CD14-positive monocyte (primary cell): ENCODE data around the gene NRXN3. TPM values are rescaled to one million over a fixed set of nuclear protein-coding genes. Genes with fewer than 3 reads are reported as not detected.

Experiments
- DNase-seq, 3 donors: peaks; one replicate each; pipeline ENCODE4 v3.0.0-alpha.2; 2011 to 2022
- H2AFZ ChIP-seq: 2 replicates; pipeline ENCODE4 v1.6.0; 2012; ENCODE audit warnings: mild to moderate bottlenecking, low read depth, low read length, inconsistent platforms; ENCODE audit not compliant: insufficient read depth, poor library complexity, severe bottlenecking
- H3K27ac ChIP-seq, 2 donors: 1 replicate in 1 of 2; 2 replicates in 1 of 2; pipeline ENCODE4 v1.5.1; 2012 to 2013; ENCODE audit warnings: low read length in 2 of 2, control low read depth in 1 of 2, inconsistent platforms in 1 of 2, low read depth in 1 of 2, mild to moderate bottlenecking in 1 of 2
- H3K27me3 ChIP-seq, 2 donors: one replicate each; pipeline versions ENCODE4 v1.6.0 to v1.6.1; 2011 to 2013; ENCODE audit warnings: low read length in 2 of 2; ENCODE audit not compliant: control insufficient read depth in 2 of 2, insufficient read depth in 2 of 2
- H3K36me3 ChIP-seq, 2 donors: replicated peaks in 1 of 2; 1 replicate in 1 of 2; 2 replicates in 1 of 2; pipeline versions ENCODE4 v1.5.1 to v1.6.1; 2012 to 2013; ENCODE audit warnings: low read length in 2 of 2, control low read depth in 1 of 2, inconsistent platforms in 1 of 2, mild to moderate bottlenecking in 1 of 2; ENCODE audit not compliant: insufficient read depth in 2 of 2, control insufficient read depth in 1 of 2
- H3K4me1 ChIP-seq, 2 donors: 1 replicate in 1 of 2; 2 replicates in 1 of 2; pipeline versions ENCODE4 v1.5.1 to v1.6.1; 2012 to 2013; ENCODE audit warnings: low read length in 2 of 2, control low read depth in 1 of 2, inconsistent platforms in 1 of 2, mild to moderate bottlenecking in 1 of 2, moderate library complexity in 1 of 2; ENCODE audit not compliant: insufficient read depth in 2 of 2, control insufficient read depth in 1 of 2
- H3K4me2 ChIP-seq: replicated peaks from 2 replicates; pipeline ENCODE3; 2012; ENCODE audit warnings: low read length, moderate library complexity, mild to moderate bottlenecking; ENCODE audit not compliant: poor library complexity, severe bottlenecking; ENCODE audit errors: extremely low read depth
- H3K4me3 ChIP-seq, 3 experiments: fragments of 200-600 bp in 1 of 3; sonication (generic) in 1 of 3; replicated peaks in 1 of 3; 1 replicate in 2 of 3; 2 replicates in 1 of 3; pipeline ENCODE4 v1.5.1; 2011 to 2013; ENCODE audit warnings: low read length in 3 of 3, mild to moderate bottlenecking in 3 of 3, control low read depth in 2 of 3, low read depth in 2 of 3, inconsistent platforms in 1 of 3, moderate library complexity in 1 of 3
- H3K79me2 ChIP-seq: 2 replicates; pipeline ENCODE4 v1.6.0; 2012; ENCODE audit warnings: mild to moderate bottlenecking, control low read depth, inconsistent platforms, low read length, moderate library complexity; ENCODE audit not compliant: insufficient read depth
- H3K9ac ChIP-seq: 2 replicates; pipeline ENCODE4 v1.6.0; 2017; ENCODE audit warnings: low read length, mild to moderate bottlenecking; ENCODE audit not compliant: insufficient read depth, poor library complexity, severe bottlenecking
- H3K9me3 ChIP-seq, 2 donors: replicated peaks in 1 of 2; 1 replicate in 1 of 2; 2 replicates in 1 of 2; pipeline versions ENCODE4 v1.5.1 to v1.6.1; 2012 to 2013; ENCODE audit warnings: low read length in 2 of 2, control low read depth in 1 of 2; ENCODE audit not compliant: control insufficient read depth in 1 of 2, insufficient read depth in 1 of 2
- H4K20me1 ChIP-seq: 2 replicates; pipeline ENCODE4 v1.6.0; 2012; ENCODE audit warnings: mild to moderate bottlenecking, low read length, control low read depth, moderate library complexity; ENCODE audit not compliant: insufficient read depth
- H3K27ac Mint-ChIP-seq, 7 donors: one replicate each; pipeline ENCODE4 v1.8.0; 2020; ENCODE audit warnings: mild to moderate bottlenecking in 7 of 7, mixed read lengths in 7 of 7, moderate library complexity in 6 of 7, inconsistent platforms in 2 of 7
- H3K27me3 Mint-ChIP-seq, 3 donors: one replicate each; pipeline ENCODE4 v1.8.0; 2021 to 2022; ENCODE audit warnings: low read depth in 3 of 3, mild to moderate bottlenecking in 3 of 3, mixed read lengths in 3 of 3, moderate library complexity in 3 of 3, inconsistent platforms in 1 of 3
- H3K36me3 Mint-ChIP-seq, 2 donors: one replicate each; pipeline ENCODE4 v1.8.0; 2020; ENCODE audit warnings: mixed read lengths in 2 of 2, inconsistent platforms in 1 of 2, mild to moderate bottlenecking in 1 of 2
- H3K4me1 Mint-ChIP-seq: one replicate; pipeline ENCODE4 v1.8.0; 2020; ENCODE audit warnings: mild to moderate bottlenecking, mixed read lengths
- H3K4me3 Mint-ChIP-seq, 2 donors: one replicate each; pipeline ENCODE4 v1.8.0; 2020; ENCODE audit warnings: mild to moderate bottlenecking in 2 of 2, mixed read lengths in 2 of 2, moderate library complexity in 1 of 2
- H3K9me3 Mint-ChIP-seq, 7 donors: one replicate each; pipeline ENCODE4 v1.8.0; 2020 to 2022; ENCODE audit warnings: mixed read lengths in 7 of 7, mild to moderate bottlenecking in 6 of 7, moderate library complexity in 6 of 7, inconsistent platforms in 2 of 7
- WGBS: methylation state at CpG from one replicate; pipeline ENCODE4 v1.1.5; 2013; ENCODE audit warnings: missing lambda C conversion rate; ENCODE audit not compliant: insufficient coverage; 5-methylcytosine and 5-hydroxymethylcytosine counted together
- intact Hi-C, 2 donors: fragments of 100-400 bp; cut with micrococcal nuclease; formaldehyde crosslinking; loops; one replicate each; pipeline versions ENCODE4 v1.15.0 to v1.15.1; 2023
- polyA plus RNA-seq, 3 donors: library from polyadenylated mRNA; depleted of rRNA in 1 of 3; unstranded in 2 of 3; stranded (reverse) in 1 of 3; fragments of 300-500 nt in 2 of 3; fragments of >200 nt in 1 of 3; fragmentation: Illumina TruSeq in 2 of 3; gene quantifications; 1 replicate in 2 of 3; 2 replicates in 1 of 3; pipeline ENCODE4 v1.2.3, GENCODE V29; 2012 to 2021
- TF ChIP-seq, protein P1 (sequence below): fragments of 200-600 bp; IDR thresholded peaks from one replicate; pipeline ENCODE4 v1.8.0; 2022; ENCODE audit warnings: antibody characterized with exemption, mild to moderate bottlenecking

The NRXN3 gene
- polyA plus RNA-seq, 3 donors: not detected

GRCh38 chr14:79199217-79199616, 1029.0 kb downstream of the NRXN3 start:
- H3K36me3 ChIP-seq: no peaks in the 10 kb centered on the region
- no peaks in the 10 kb centered on the region for H3K9me3 ChIP-seq
- Mint-ChIP-seq H3K4me1 (no peaks in the 10 kb centered on the region), H3K36me3 (no peaks in the 10 kb centered on the region), H3K27me3 (peaks cover 0 to 2% (median 2%) of the 10 kb centered on the region in 3 donors), H3K4me3 (no peak overlapping the region), H3K9me3 (peaks cover 0 to 3% (median 0%) of the 10 kb centered on the region in 7 donors), H3K27ac (no peak overlapping the region)
- DNase-seq: no peak
- no peak overlapping the region for H2AFZ ChIP-seq
- H3K4me1 ChIP-seq: no peaks in the 10 kb centered on the region
- no peaks in the 10 kb centered on the region for H3K27me3 ChIP-seq
- WGBS: 100% methylated on average over 1 of the region's 4 CpGs
- no peaks in the 10 kb centered on the region for H4K20me1 ChIP-seq
- H3K4me2 ChIP-seq: no peak overlapping the region
- intact Hi-C loops: no loop called here
- H3K79me2 ChIP-seq: no peaks in the 10 kb centered on the region
- H3K9ac ChIP-seq: no peak overlapping the region
- no peak overlapping the region for H3K4me3 ChIP-seq
- TF ChIP-seq, protein P1, sequence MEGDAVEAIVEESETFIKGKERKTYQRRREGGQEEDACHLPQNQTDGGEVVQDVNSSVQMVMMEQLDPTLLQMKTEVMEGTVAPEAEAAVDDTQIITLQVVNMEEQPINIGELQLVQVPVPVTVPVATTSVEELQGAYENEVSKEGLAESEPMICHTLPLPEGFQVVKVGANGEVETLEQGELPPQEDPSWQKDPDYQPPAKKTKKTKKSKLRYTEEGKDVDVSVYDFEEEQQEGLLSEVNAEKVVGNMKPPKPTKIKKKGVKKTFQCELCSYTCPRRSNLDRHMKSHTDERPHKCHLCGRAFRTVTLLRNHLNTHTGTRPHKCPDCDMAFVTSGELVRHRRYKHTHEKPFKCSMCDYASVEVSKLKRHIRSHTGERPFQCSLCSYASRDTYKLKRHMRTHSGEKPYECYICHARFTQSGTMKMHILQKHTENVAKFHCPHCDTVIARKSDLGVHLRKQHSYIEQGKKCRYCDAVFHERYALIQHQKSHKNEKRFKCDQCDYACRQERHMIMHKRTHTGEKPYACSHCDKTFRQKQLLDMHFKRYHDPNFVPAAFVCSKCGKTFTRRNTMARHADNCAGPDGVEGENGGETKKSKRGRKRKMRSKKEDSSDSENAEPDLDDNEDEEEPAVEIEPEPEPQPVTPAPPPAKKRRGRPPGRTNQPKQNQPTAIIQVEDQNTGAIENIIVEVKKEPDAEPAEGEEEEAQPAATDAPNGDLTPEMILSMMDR: no peak
- no peak overlapping the region for H3K27ac ChIP-seq

- Histone ChIP-seq H3K27me3 (no peaks in the 10 kb centered on the region), H3K4me1 (no peaks in the 10 kb centered on the region), H2AFZ (no peak overlapping the region), H3K9ac (no peak overlapping the region), H3K4me2 (no peak overlapping the region), H3K4me3 (no peak overlapping the region), H4K20me1 (no peaks in the 10 kb centered on the region), H3K36me3 (no peaks in the 10 kb centered on the region), H3K79me2 (no peaks in the 10 kb centered on the region), H3K27ac (no peak overlapping the region), H3K9me3 (no peaks in the 10 kb centered on the region)
- intact Hi-C loops: no loop called here
- no peaks in the 10 kb centered on the region for H3K36me3 Mint-ChIP-seq
- peaks cover 0 to 3% (median 0%) of the 10 kb centered on the region in 7 donors for H3K9me3 Mint-ChIP-seq
- no peak for DNase-seq
- TF ChIP-seq, protein P1: no peak
- no peak overlapping the region for H3K27ac Mint-ChIP-seq
- H3K4me1 Mint-ChIP-seq: no peaks in the 10 kb centered on the region
- peaks cover 0 to 2% (median 0%) of the 10 kb centered on the region in 3 donors for H3K27me3 Mint-ChIP-seq
- WGBS: no CpG with 5 or more reads among the region's 3 CpGs
- no peak overlapping the region for H3K4me3 Mint-ChIP-seq
Observed at GRCh38 chr14:79201564-79202207, 1031.5 kb downstream of the NRXN3 start.
